Daoy (cell line): ENCODE results near the gene SHISA9. TPM values are rescaled to one million over a fixed set of nuclear protein-coding genes. Genes with fewer than 3 reads are reported as not detected.

Source experiments
- DNase-seq: peaks from one replicate; pipeline ENCODE4 v3.0.0-alpha.2; 2015; ENCODE audit warnings: low read depth
- total RNA-seq: library from RNA; depleted of rRNA; stranded (reverse); fragments of >200 nt; shearing (Covaris generic); gene quantifications from 2 replicates; pipeline ENCODE4 v1.2.3, GENCODE V29; 2014

SHISA9 gene
- total RNA-seq, 1 experiment from 2014 or later = 0.46 TPM

DNA sequence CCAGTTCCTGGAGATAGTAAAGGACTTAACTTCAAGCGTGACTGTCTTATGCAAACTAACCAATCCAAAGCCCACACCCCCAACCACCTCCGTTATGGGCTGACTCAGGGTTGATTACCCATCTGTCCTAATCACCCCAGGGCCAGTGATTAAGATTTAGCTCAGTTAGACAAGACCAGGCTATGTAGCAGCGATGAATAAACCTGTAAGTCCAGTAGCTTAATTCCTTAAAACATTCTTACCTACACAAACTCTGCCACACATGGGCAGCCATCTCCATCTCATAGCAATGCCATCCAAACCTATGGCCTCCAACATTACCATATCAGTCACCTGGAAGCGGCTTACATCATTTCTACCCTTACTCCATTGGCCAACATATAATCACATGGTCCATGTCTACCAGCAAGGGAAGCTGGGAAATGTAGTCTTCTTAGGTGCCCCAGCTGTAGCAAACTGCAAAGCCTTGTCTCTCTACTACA is 266.7 kb downstream of the SHISA9 start:
- DNase-seq = no peak

- no peak for DNase-seq
These were observed 269.9 kb downstream of the SHISA9 start for GRCh38 chr16:13171313-13171712.

DNA sequence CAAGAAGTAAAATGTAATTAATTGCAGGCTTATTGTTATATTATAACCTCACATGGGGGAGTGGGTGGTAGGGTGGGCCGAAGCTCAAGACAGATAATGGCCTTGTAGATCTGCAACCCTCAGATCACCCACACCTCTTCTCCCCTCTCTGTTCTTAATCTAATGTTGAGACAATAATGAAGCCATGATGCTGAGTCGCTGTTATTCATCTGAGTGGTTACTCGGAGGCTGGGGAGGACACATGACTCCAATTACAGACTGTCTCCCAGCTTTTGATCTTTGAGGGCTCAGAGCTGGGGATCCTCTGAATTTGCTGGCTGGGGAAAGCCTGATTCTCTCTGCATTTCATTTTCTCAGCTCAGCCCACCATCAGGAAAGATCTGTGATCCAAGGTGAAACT is 275.3 kb downstream of the SHISA9 start:
- DNase-seq = no peak

DNA sequence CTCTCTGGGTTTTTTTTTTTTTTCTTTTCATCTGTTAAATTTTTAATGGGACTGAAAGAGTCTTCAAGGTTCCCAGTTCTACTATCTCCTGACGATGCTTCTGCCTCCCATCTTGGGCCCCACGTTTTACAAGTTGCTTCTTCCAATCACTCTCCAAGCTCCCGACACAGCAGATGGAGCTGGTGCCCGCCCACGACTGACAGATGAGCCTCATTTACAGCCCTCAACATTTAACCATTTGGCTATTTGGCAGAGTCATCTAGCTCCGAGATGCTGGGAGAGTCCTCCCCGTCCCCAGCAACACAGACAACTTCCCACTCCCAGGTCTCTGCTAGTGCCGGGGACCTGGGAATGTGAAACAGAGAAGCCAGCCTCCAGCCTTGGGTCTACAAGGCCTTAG is 276.9 kb downstream of the SHISA9 start:
- no peak for DNase-seq

DNA sequence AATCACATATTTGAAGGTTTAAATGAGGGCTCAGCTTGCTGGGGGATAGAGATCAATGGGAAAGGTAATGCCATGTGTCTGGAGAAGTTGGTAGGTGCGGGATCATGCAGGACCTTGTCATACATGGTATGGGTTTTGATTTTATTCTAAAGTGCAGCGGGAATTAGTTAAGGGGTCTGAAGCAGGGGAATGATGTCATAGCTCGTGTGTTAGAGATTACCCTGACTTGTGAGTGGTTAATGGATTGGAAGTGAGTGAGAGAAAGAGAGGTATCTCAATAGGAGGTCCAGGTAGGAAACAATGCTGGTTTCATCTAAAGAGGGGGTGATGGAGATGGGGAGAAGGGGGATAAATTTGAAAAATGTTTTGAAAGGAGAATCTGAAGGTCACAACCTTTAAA is 280.0 kb downstream of the SHISA9 start:
- DNase-seq = no peak

- no peak for DNase-seq
These were observed 285.4 kb downstream of the SHISA9 start for GRCh38 chr16:13186813-13187212.

GRCh38 chr16:13189250-13189649 is 287.9 kb downstream of the SHISA9 start:
- no peak for DNase-seq

DNA sequence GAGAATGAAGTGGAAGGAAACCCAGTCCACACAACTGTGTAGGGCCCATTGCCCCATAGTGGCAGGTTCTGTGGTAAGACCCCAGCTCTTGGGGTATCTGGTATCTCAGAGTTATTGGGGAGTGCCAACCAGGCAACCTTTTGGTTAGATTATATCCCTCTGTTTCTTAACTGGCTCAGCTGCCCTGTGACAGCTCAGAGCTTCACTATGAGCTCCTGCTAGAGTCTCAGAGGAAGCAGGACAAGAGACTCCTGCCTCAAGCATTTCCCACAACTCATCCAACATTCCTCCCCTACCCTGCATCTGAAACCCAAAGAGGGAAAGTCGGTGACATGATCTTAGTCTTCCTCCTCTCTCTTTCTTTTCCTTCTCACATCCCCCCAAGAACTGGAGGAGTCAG is 292.3 kb downstream of the SHISA9 start:
- no peak for DNase-seq

- no peak for DNase-seq
These were observed 293.4 kb downstream of the SHISA9 start for GRCh38 chr16:13194766-13195165.

DNA sequence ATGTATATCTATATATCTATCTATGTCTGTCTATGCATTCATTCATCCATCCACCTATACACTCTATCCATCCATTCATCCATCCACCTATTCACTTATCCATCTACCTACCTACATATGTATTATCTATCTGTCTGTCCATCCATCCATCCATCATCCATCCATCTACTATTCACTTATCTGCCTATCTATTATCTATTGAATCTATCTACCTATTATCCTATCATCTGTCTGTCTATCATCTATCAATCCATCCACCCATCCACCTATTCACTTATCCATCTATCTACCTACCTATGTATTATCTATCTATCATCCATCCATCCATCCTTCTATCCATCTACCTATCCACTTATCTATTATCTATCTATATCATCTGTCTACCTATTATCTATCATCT is 302.3 kb downstream of the SHISA9 start:
- DNase-seq = no peak

DNA sequence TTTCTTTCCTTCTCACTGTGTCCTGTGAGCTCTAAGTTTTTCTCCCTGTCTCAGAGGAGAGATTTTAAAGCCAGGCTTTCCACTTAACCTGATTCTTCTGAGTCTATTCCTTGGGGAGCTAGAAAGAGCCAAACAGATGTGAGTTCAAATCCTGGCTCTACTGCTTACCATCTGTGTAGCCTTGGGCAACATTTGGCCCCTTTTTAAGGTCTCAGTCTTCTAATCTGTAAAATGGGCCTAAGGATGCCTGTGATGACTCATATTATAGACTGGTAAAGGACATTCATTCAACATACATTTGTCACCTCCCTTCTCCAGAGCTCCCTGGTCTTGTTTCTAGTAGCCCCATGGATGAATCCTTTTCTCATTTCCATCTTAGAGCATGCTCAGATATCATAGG is 304.0 kb downstream of the SHISA9 start:
- DNase-seq = no peak

- no peak for DNase-seq
These were observed 305.2 kb downstream of the SHISA9 start for GRCh38 chr16:13206606-13207005.

- no peak for DNase-seq
These were observed 305.8 kb downstream of the SHISA9 start for GRCh38 chr16:13207151-13207550.

- DNase-seq = no peak
These were observed 322.3 kb downstream of the SHISA9 start for GRCh38 chr16:13223666-13224065.

- DNase-seq = no peak
These were observed 327.6 kb downstream of the SHISA9 start for GRCh38 chr16:13229039-13229438.

DNA sequence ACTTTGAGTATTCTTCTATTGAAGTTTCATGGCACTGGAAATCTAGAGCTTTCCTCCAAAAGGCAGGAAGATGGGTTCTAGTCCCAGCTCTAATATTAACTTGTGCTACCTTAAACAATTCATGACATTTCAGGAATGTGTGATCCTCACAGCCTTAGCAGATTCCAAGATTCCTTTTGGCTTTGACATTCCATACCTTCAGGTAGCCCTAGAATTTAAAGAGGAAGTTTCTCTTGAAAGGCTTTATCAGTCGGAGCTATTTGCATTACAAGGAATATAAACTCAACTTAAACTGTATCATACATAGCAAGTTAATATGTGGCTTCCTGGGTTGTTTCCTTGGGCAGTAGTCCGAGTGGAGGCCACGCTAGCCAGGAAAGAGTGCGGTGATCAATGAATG is 330.0 kb downstream of the SHISA9 start:
- no peak for DNase-seq

- DNase-seq = no peak
These were observed 333.6 kb downstream of the SHISA9 start for GRCh38 chr16:13234999-13235398.

- no peak for DNase-seq
These were observed 334.9 kb downstream of the SHISA9 start for GRCh38 chr16:13236308-13236707.

DNA sequence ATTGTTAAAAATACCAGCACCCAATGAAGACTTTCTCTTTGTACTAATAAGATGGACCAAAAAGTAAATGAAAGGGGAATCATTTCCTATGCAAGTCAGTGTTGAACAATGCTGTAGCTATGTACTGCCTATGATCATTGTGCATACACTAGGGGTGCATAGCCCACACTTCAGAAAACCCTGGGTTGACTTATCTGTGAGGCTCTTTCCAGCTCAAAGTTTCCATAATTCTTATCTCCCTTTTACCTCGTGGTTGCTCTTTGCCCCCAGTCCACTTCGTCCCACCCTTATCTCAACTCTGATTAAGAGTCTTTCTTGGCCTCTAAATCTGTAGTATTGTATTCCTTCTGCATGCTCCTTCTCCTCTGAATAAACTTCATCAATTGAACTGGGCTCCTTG is 336.8 kb downstream of the SHISA9 start:
- DNase-seq = no peak

GRCh38 chr16:13242201-13242600 is 340.8 kb downstream of the SHISA9 start:
- no peak for DNase-seq

DNA sequence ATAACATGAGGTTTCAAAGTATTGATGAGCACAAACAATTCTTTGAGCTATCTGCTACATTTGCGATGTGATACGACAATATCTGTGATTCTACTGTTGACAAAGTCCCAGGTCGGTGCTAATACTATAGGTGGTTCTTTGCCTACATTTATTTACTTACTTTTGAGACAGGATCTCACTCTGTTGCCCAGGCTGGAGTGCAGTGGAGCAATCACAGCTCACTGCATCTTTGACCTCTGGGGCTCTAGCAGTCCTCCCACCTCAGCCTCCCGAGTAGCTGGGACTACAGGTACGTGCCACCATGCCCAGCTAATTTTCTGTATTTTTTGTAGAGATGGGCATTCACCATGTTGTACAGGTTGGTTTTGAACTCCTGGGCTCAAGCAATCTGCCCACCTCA is 343.4 kb downstream of the SHISA9 start:
- DNase-seq = no peak

GRCh38 chr16:13245713-13246377 is 344.4 kb downstream of the SHISA9 start:
- DNase-seq = no peak

DNA sequence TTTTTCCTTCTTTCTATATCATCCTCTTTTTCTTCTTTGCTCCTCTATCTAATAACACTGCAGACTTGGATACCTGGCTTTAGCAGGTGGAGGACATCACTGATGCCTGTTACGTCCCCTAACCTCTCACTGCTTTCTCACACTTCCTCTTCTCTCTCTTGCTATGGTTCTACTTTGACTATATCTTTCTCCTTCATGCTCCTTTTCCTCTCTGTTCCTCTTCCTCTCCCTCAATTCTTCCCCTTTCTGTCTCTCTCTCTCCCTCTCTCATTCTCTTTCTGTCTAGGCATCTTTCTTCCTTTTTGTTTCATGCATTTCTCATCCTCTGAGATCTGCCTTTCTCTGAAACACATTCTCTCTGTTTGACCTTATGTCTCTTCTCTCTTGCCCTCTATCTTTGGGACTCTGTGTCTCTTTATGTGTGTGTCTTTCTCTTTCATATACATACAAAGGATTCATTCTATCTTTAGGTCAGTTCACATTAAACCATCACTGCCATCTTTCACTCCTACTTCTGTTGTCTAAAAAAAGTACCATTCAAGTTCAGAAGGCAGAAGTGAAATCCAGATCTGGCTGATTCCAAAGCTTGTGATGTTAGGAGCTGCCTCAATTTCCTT is 353.7 kb downstream of the SHISA9 start:
- DNase-seq = no peak
